Neural crest cell (in vitro differentiated cells): ENCODE data around the gene SPATS2. TPM values are rescaled to one million over a fixed set of nuclear protein-coding genes. Genes with fewer than 3 reads are reported as not detected.

Experiments
- DNase-seq: peaks from one replicate; pipeline ENCODE4 v3.0.0; 2021; ENCODE audit warnings: low read depth, mixed read lengths, low spot score
- H3K27ac Mint-ChIP-seq: one replicate; pipeline ENCODE4 v1.8.0; 2021; ENCODE audit warnings: mild to moderate bottlenecking, mixed read lengths; ENCODE audit not compliant: unreplicated experiment
- H3K27me3 Mint-ChIP-seq: 2 replicates; pipeline ENCODE4 v1.8.0; 2021; ENCODE audit warnings: low read depth, mild to moderate bottlenecking, mixed read lengths
- H3K36me3 Mint-ChIP-seq: 2 replicates; pipeline ENCODE4 v1.8.0; 2021; ENCODE audit warnings: low read depth, mild to moderate bottlenecking, mixed read lengths
- H3K4me1 Mint-ChIP-seq: 2 replicates; pipeline ENCODE4 v1.8.0; 2021; ENCODE audit warnings: mixed read lengths
- H3K4me3 Mint-ChIP-seq: one replicate; pipeline ENCODE4 v1.8.0; 2021; ENCODE audit warnings: mild to moderate bottlenecking, mixed read lengths
- H3K9me3 Mint-ChIP-seq: 2 replicates; pipeline ENCODE4 v1.8.0; 2021; ENCODE audit warnings: mixed read lengths
- total RNA-seq: library from RNA; stranded (reverse); gene quantifications from 2 replicates; pipeline ENCODE4 v1.2.1, GENCODE V29; 2021
- TF ChIP-seq, protein P1 (sequence below): fragments of 200-600 bp; sonication (generic); conservative IDR thresholded peaks from 2 replicates; pipeline ENCODE4 v1.5.0; 2021; ENCODE audit warnings: antibody characterized with exemption, mild to moderate bottlenecking

The SPATS2 gene
- total RNA-seq, 1 donor from 2014 or later = 45.2 TPM

DNA sequence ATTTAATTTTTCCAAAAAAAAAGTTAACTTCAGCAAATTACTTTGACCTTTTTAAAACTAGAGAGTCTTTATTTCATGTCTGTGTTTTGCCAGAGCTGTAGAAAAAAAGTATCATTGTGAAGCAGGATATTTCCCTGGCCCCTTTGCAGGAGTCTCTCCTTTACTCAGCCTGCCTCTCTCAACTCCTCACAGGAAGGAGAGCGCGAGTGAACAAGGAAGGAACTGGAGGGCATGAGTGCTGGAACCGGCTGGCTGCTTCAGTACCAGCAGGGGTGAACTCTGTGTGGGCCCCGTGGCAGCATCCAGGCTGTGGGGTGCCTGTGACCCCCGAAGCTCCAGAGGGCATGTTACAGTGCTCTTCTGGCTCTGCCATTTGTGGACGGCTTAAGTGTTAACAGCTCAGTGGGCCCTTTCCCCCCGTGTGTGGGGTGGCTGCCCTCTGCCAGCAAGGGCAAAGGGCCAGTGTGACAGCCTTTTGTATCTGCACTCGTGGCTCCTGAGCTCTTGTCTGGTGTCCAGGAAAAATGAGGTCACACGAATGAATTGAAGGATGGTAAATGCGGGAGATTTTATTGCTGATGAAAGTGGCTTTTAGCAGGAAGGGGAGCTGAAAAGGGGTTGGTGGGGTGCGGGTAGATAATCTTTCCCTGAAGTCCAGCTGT, 95.0 kb downstream of the SPATS2 start:
- Mint-ChIP-seq H3K36me3 (peaks cover 11% of the 10 kb centered on the region), H3K9me3 (no peaks in the 10 kb centered on the region), H3K4me3 (no peak overlapping the region), H3K4me1 (peaks cover 31% of the 10 kb centered on the region), H3K27me3 (no peaks in the 10 kb centered on the region), H3K27ac (peak overlapping the region; percentile 3)
- TF ChIP-seq, protein P1, sequence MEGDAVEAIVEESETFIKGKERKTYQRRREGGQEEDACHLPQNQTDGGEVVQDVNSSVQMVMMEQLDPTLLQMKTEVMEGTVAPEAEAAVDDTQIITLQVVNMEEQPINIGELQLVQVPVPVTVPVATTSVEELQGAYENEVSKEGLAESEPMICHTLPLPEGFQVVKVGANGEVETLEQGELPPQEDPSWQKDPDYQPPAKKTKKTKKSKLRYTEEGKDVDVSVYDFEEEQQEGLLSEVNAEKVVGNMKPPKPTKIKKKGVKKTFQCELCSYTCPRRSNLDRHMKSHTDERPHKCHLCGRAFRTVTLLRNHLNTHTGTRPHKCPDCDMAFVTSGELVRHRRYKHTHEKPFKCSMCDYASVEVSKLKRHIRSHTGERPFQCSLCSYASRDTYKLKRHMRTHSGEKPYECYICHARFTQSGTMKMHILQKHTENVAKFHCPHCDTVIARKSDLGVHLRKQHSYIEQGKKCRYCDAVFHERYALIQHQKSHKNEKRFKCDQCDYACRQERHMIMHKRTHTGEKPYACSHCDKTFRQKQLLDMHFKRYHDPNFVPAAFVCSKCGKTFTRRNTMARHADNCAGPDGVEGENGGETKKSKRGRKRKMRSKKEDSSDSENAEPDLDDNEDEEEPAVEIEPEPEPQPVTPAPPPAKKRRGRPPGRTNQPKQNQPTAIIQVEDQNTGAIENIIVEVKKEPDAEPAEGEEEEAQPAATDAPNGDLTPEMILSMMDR = no peak
- DNase-seq = no peak

GRCh38 chr12:49465132-49465531, 97.9 kb downstream of the SPATS2 start:
- peaks cover 11% of the 10 kb centered on the region for H3K36me3 Mint-ChIP-seq
- H3K27me3 Mint-ChIP-seq = no peaks in the 10 kb centered on the region
- peaks cover 30% of the 10 kb centered on the region for H3K4me1 Mint-ChIP-seq
- no peak overlapping the region for H3K27ac Mint-ChIP-seq
- H3K4me3 Mint-ChIP-seq = no peak overlapping the region
- no peak for DNase-seq
- TF ChIP-seq, protein P1 = no peak
- no peaks in the 10 kb centered on the region for H3K9me3 Mint-ChIP-seq

- no peak overlapping the region for H3K27ac Mint-ChIP-seq
- no peaks in the 10 kb centered on the region for H3K36me3 Mint-ChIP-seq
- TF ChIP-seq, protein P1 = no peak
- H3K27me3 Mint-ChIP-seq = no peaks in the 10 kb centered on the region
- H3K9me3 Mint-ChIP-seq = no peaks in the 10 kb centered on the region
- no peaks in the 10 kb centered on the region for H3K4me1 Mint-ChIP-seq
- no peak overlapping the region for H3K4me3 Mint-ChIP-seq
- no peak for DNase-seq
Observed at GRCh38 chr12:49470986-49471385, 103.7 kb downstream of the SPATS2 start.

DNA sequence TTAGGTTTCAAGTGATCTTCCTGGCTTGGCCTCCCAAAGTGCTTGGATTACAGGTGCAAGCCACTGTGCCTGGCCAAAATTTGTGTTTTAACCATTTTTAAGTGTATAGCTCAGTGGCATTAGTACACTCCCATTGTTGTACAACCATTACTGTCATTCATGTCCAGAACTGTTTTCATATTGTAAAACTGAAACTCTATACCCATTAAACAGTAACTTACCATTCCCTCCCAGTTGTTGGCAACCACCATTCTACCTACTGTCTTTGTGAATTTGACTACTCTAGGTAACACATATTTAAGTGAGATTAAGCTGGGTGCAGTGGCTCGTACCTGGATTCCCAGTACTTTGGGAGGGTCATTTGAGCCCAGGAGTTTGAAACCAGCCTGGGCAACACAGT, 104.3 kb downstream of the SPATS2 start:
- no peaks in the 10 kb centered on the region for H3K9me3 Mint-ChIP-seq
- no peak overlapping the region for H3K27ac Mint-ChIP-seq
- no peak for DNase-seq
- no peaks in the 10 kb centered on the region for H3K4me1 Mint-ChIP-seq
- H3K4me3 Mint-ChIP-seq = no peak overlapping the region
- TF ChIP-seq, protein P1 = no peak
- H3K27me3 Mint-ChIP-seq = no peaks in the 10 kb centered on the region
- peaks cover 2% of the 10 kb centered on the region for H3K36me3 Mint-ChIP-seq

DNA sequence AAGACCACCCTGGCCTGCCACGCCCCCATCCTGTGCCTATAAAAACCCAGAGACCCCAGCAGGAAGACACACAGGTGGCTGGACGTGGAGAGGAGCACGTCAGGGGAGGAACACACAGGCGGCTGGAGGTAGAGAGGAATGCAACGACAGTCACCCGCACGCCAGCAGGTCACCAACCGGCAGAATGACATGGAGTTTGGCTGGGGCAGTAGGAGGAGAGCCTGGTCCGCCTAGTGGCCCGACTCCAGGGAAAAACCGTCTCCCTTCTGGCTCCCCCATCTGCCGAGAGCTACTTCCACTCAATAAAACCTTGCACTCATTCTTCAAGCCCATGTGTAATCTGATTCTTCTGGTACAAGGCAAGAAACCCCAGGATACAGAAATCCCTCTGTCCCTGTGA, 108.8 kb downstream of the SPATS2 start:
- Mint-ChIP-seq H3K9me3 (no peaks in the 10 kb centered on the region), H3K27me3 (no peaks in the 10 kb centered on the region), H3K27ac (no peak overlapping the region), H3K4me3 (no peak overlapping the region), H3K36me3 (peaks cover 2% of the 10 kb centered on the region), H3K4me1 (no peaks in the 10 kb centered on the region)
- TF ChIP-seq, protein P1 = no peak
- no peak for DNase-seq
